NAMALWA (cell line): ENCODE results near the gene TCERG1L.

Experiments
- DNase-seq: peaks from one replicate; pipeline ENCODE4 v3.0.0-alpha.2; 2015; ENCODE audit warnings: low spot score

TCERG1L gene

DNA sequence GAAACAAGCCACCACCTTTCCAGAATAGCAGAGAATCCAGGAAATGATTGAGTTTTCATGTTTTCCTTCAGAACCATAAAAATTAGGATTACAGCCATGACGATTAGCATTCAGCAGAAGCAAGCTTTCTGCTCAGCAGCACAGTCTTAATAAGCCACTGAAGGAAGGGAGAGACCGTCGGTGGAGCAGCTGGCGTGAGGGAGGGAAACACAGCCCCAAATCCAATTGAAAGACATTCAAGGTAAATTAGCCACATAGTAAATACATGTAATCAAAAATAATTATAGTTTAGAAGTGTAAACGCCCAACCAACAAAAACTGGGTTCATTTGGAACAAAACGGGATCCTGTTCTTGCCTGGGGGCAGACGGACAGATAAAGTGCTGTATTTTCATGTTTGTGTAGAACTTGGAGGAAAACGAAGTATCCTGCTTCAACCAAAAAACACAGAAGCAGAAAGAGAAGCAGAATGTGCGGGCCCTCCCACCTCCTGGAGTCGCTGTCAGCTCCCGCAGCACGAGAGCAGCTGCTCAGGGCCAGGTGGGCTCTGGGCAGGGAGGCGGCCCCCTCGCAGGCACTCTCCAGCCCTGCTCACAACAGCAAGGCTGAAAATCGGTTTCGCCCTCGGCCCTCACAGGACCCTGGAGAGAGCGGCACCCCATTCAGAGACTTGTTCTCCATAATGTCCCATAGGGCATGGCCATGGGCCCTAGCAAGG, 84.9 kb downstream of the TCERG1L start:
- DNase-seq, result no peak

DNA sequence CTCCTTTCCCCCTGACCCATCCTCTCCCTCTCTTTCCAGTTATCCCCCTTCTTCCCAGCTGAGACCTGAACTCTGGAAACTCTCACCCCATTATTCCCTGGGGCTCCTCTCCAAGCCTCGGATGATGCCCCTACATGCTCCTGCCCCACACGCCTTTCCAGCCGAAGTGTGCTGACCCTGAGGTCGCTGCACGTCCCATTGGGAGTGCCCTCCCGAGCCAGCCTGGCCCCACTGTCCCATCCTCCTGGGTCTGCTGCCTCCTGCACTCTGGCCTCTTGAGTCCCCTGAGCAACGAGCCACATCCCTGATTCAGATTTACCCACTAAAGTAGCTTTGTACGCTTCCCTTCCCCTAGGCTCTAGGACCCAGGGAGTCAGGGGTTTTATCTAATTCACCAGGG, 87.4 kb downstream of the TCERG1L start:
- no peak for DNase-seq

GRCh38 chr10:131223422-131223821, 88.1 kb downstream of the TCERG1L start:
- DNase-seq, result no peak

GRCh38 chr10:131222986-131223385, 88.5 kb downstream of the TCERG1L start:
- no peak for DNase-seq

- no peak for DNase-seq
Measured at GRCh38 chr10:131221632-131222277, 89.8 kb downstream of the TCERG1L start.

DNA sequence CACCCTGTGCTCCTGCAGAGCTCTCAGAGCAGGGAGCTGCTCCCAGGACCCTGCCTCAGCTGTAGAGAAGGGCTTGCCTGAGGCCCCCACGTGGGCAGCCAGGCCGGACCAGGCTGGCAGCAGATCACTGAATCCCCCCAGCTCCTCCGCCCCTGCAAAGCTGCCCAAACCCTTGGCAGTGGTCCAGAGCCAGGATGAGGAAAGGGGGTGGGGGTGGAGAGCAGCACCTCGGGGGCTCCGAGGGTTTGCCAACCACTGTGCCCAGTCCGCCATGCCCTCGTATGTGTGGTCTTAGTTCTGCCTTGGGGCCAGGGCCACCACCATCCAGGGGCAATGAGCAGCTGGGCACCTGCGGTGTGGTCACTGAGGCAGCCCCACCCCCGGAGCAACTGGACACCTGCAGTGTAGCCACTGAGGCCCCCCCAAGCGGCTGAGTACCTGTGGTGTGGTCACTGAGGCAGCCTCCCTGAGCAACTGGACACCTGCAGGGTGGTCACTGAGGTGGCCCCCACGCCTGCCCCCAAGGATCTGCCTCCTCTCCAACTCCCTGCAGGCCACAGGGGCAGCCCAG, 90.8 kb downstream of the TCERG1L start:
- DNase-seq, result no peak

- no peak for DNase-seq
Measured at GRCh38 chr10:131219955-131220489, 91.5 kb downstream of the TCERG1L start.

DNA sequence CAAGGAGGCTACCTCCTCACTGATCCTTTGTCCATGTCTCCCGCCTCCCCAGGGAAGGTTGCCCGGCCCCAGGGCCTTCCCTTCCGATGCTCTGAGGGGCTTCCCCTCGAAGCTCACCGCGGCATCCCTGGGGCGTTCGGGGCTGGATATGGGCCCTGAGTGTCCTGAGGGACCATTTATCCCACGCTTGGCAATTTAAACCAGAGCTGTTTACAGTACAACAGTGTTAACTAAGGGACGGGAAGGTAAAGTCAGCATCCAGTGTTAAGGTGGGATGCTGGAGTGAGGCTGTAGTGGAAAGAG, 92.0 kb downstream of the TCERG1L start:
- DNase-seq, result no peak

DNA sequence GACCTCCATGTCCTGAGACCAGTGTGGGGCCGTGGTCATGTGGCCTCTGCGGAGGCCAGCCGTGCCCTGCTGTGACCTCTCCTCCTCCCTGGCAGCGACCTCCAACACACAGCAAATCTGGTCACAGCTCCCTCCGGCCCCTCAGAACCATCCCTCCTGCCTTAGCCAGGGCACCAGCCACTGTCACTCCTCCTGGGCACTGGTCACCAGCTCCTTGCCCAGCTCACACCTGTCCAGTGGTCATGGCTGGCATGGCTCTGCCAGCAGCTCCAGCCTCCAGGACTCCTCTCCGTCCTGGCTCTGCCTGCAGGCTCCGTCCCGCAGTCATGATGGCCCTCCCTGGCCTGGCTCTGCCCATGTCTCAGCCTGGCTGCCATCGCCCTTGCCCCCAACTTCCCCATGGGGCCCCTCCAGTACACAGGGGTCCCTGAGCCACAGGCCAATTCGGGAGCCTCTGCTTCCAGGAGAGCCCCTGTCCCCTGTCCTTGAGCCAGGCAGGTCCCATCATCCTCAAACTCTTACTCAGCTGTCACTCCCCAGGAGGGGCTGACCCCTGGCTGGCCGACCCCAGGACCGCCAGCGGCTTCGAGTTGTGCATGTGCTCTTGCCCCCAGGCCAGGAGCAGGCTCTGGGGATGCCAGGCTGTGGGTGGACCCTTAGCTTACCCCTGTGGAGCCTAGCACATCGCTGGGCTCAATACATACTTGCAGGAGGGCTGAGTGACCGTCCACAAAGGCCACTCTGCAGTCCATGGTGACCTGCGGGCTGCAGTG, 92.5 kb downstream of the TCERG1L start:
- DNase-seq, result no peak

- DNase-seq, result no peak
Measured at GRCh38 chr10:131216681-131217230, 94.8 kb downstream of the TCERG1L start.

- no peak for DNase-seq
Measured at GRCh38 chr10:131215776-131216175, 95.7 kb downstream of the TCERG1L start.

GRCh38 chr10:131214521-131215244, 96.8 kb downstream of the TCERG1L start:
- no peak for DNase-seq

GRCh38 chr10:131213741-131214505, 97.6 kb downstream of the TCERG1L start:
- no peak for DNase-seq

DNA sequence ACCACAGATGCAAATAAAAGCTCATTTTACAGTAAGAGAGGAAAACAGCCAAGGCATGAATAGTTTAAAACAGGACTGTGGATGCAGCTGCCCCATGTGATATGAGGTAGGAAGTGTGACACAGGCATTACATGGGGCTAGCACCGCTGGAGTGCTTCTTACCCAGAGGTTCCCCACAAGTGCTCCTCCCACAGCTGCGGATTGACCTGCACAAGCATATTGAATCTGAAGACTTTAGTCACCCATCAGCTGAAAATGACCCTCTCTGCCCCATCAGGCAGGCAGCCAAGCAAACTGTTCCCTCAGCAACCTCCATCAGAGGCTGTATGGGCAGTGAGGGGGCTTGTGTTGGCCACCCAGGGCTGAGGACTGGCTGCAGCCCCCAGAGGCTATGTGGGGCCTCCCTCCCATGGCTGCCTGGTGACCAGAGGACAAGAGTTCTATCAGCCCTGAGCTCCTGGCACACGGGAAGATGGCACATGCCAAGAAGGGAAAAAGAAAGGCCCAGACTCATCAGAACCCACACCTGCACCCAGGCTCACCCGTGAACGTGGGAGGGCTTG, 98.7 kb downstream of the TCERG1L start:
- DNase-seq, result no peak

DNA sequence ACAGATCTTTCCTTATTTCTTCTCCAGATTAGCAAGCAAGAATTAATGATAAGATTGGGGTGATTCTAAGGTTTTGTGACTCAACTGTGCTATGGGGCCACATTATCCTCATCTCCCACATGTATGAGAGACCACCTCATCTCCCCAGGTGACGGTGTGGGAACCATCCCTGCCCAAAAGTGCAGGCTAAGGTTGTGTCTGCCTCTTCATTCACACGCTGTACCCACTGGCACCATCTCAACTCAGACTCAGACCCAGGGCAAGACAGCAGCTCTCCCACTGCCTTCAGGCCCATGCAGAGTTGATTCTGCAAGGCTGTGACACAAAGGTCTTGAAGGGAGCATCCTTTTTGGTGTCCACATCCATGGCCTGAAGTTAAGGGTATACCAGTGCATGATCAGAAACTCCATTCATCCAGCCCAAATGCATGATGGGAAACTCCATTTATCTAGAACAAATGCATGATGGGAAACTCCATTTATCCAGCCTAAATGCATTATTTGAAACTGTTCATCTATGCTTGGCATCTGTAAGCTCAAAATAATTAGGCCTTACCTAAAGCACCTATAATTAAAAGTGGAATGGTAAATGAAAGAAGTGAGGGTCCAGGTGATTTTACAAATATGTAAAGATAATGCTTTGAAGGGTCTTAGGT, 99.4 kb downstream of the TCERG1L start:
- no peak for DNase-seq

GRCh38 chr10:131211559-131211958, 100.0 kb downstream of the TCERG1L start:
- no peak for DNase-seq

- DNase-seq, result no peak
Measured at GRCh38 chr10:131211146-131211545, 100.4 kb downstream of the TCERG1L start.

GRCh38 chr10:131210181-131210580, 101.3 kb downstream of the TCERG1L start:
- DNase-seq, result no peak

GRCh38 chr10:131207584-131208532, 103.7 kb downstream of the TCERG1L start:
- DNase-seq, result no peak
